ENCODE measurements around the gene SLC25A48. TPM values are rescaled to one million over a fixed set of nuclear protein-coding genes. Genes with fewer than 3 reads are reported as not detected.

Gene SLC25A48
- total RNA-seq, 2 experiments from 2014 or later: not detected

GRCh38 chr5:135891268-135891667 lies 56.8 kb downstream of the SLC25A48 start:
- ChIA-PET POLR2A (interaction anchor here (0.6 to 1.4 kb wide), 3 partner anchors 17 to 61 kb away, joined by 4 read pairs; no protein-coding TSS in a partner anchor), CTCF (ENCODE audit: unreplicated experiment) (interaction anchor here (0.6 kb wide), 2 partner anchors 18 to 325 kb away, joined by 3 to 5 read pairs; no protein-coding TSS in a partner anchor)
- no peak overlapping the region for H3K27ac ChIP-seq (ENCODE audit: low read depth, low read length, poor library complexity, severe bottlenecking)
- H4K20me1 ChIP-seq (ENCODE audit: insufficient read depth, low read length): no peaks in the 10 kb centered on the region
- H3K79me2 ChIP-seq (ENCODE audit: insufficient read depth, low read depth, low read length): no peaks in the 10 kb centered on the region
- DNase-seq (ENCODE audit: low spot score): no peak
- no TSS peak for BruUV-seq (replicated peaks)
- TF ChIP-seq CTCF (conservative IDR thresholded peaks at IDR 0.05; ENCODE audit: low read length): no peak
- TF ChIP-seq EZH2phosphoT487 (IDR thresholded peaks at IDR 0.05; ENCODE audit: borderline replicate concordance, low read depth, low read length): no peak
- H2AFZ ChIP-seq (ENCODE audit: low read length): no peak overlapping the region
- H3K4me1 ChIP-seq (ENCODE audit: insufficient read depth, low read length, poor library complexity, severe bottlenecking): no peaks in the 10 kb centered on the region
- no peaks in the 10 kb centered on the region for H3K36me3 ChIP-seq (ENCODE audit: insufficient read depth, low read length)
- intact Hi-C loops (cut with micrococcal nuclease; ENCODE audit: unreplicated experiment): no loop called here
- H3K4me3 ChIP-seq (ENCODE audit: low read depth, low read length, poor library complexity, severe bottlenecking): no peak overlapping the region
- no peak overlapping the region for H3K4me2 ChIP-seq (ENCODE audit: low read length)
- no peaks in the 10 kb centered on the region for H3K9me2 ChIP-seq (ENCODE audit: insufficient read depth, low read length)
- no peaks in the 10 kb centered on the region for H3K9me3 ChIP-seq (ENCODE audit: low read length)

- H3K4me3 ChIP-seq (ENCODE audit: low read depth, low read length, poor library complexity, severe bottlenecking): no peak overlapping the region
- H3K27ac ChIP-seq (ENCODE audit: low read depth, low read length, poor library complexity, severe bottlenecking): no peak overlapping the region
- no peaks in the 10 kb centered on the region for H3K4me1 ChIP-seq (ENCODE audit: insufficient read depth, low read length, poor library complexity, severe bottlenecking)
- intact Hi-C loops (cut with micrococcal nuclease; ENCODE audit: unreplicated experiment): no loop called here
- no peaks in the 10 kb centered on the region for H3K79me2 ChIP-seq (ENCODE audit: insufficient read depth, low read depth, low read length)
- H4K20me1 ChIP-seq (ENCODE audit: insufficient read depth, low read length): no peaks in the 10 kb centered on the region
- peak; percentile 10 for DNase-seq (ENCODE audit: low spot score)
- ChIA-PET POLR2A (interaction anchor here (0.6 to 0.7 kb wide), 2 partner anchors 61 to 165 kb away, joined by 3 to 4 read pairs; no protein-coding TSS in a partner anchor), CTCF (ENCODE audit: unreplicated experiment) (interaction anchor here (0.6 kb wide), 2 partner anchors 1164 to 1907 kb away, joined by 3 to 5 read pairs; no protein-coding TSS in a partner anchor)
- H3K36me3 ChIP-seq (ENCODE audit: insufficient read depth, low read length): no peaks in the 10 kb centered on the region
- TF ChIP-seq EZH2phosphoT487 (IDR thresholded peaks at IDR 0.05; ENCODE audit: borderline replicate concordance, low read depth, low read length) (no peak), CTCF (conservative IDR thresholded peaks at IDR 0.05; ENCODE audit: low read length) (peak; percentile 52)
- H3K4me2 ChIP-seq (ENCODE audit: low read length): no peak overlapping the region
- H3K9me2 ChIP-seq (ENCODE audit: insufficient read depth, low read length): no peaks in the 10 kb centered on the region
- BruUV-seq (replicated peaks): no TSS peak
- H2AFZ ChIP-seq (ENCODE audit: low read length): no peak overlapping the region
- H3K9me3 ChIP-seq (ENCODE audit: low read length): no peaks in the 10 kb centered on the region
Observed at GRCh38 chr5:135891791-135892190, 57.3 kb downstream of the SLC25A48 start.

GRCh38 chr5:135894276-135894675 lies 59.8 kb downstream of the SLC25A48 start:
- no peaks in the 10 kb centered on the region for H4K20me1 ChIP-seq (ENCODE audit: insufficient read depth, low read length)
- POLR2A ChIA-PET: no interaction called here
- no peaks in the 10 kb centered on the region for H3K79me2 ChIP-seq (ENCODE audit: insufficient read depth, low read depth, low read length)
- TF ChIP-seq EZH2phosphoT487 (IDR thresholded peaks at IDR 0.05; ENCODE audit: borderline replicate concordance, low read depth, low read length): no peak
- TF ChIP-seq CTCF (conservative IDR thresholded peaks at IDR 0.05; ENCODE audit: low read length): no peak
- no peaks in the 10 kb centered on the region for H3K4me1 ChIP-seq (ENCODE audit: insufficient read depth, low read length, poor library complexity, severe bottlenecking)
- no peak overlapping the region for H3K4me3 ChIP-seq (ENCODE audit: low read depth, low read length, poor library complexity, severe bottlenecking)
- H3K36me3 ChIP-seq (ENCODE audit: insufficient read depth, low read length): no peaks in the 10 kb centered on the region
- CTCF ChIA-PET (ENCODE audit: unreplicated experiment): no interaction called here
- no peaks in the 10 kb centered on the region for H3K9me3 ChIP-seq (ENCODE audit: low read length)
- H3K9me2 ChIP-seq (ENCODE audit: insufficient read depth, low read length): no peaks in the 10 kb centered on the region
- no peak overlapping the region for H2AFZ ChIP-seq (ENCODE audit: low read length)
- intact Hi-C loops (cut with micrococcal nuclease; ENCODE audit: unreplicated experiment): no loop called here
- no peak overlapping the region for H3K4me2 ChIP-seq (ENCODE audit: low read length)
- H3K27ac ChIP-seq (ENCODE audit: low read depth, low read length, poor library complexity, severe bottlenecking): no peak overlapping the region
- BruUV-seq (replicated peaks): no TSS peak
- no peak for DNase-seq (ENCODE audit: low spot score)

All from OCI-LY7 (cell line).